Keratinocyte (primary cell): ENCODE measurements around the gene DCLK2. TPM values are rescaled to one million over a fixed set of nuclear protein-coding genes. Genes with fewer than 3 reads are reported as not detected.
"Not testable (repeated sequence)": the region's sequence is repeated elsewhere in the genome, so short reads cannot be mapped to it uniquely, and the experiment has no call there.

Source experiments
- DNase-seq: peaks from one replicate; pipeline ENCODE4 v3.0.0-alpha.2; 2011; ENCODE audit warnings: low read depth, missing footprints, low spot score
- FAIRE-seq: peaks from 2 replicates; lab custom pipeline; 2011; peaks lifted over from hg19 to GRCh38; lab: Jason Lieb, UNC
- H2AFZ ChIP-seq: 2 replicates; pipeline ENCODE4 v1.6.0; 2012; ENCODE audit warnings: low read length, control low read depth, inconsistent platforms; ENCODE audit not compliant: control insufficient read depth
- H3K27ac ChIP-seq: 2 replicates; pipeline ENCODE4 v1.5.1; 2011; ENCODE audit warnings: low read length; ENCODE audit not compliant: control insufficient read depth, insufficient read depth
- H3K27me3 ChIP-seq: 3 replicates; pipeline ENCODE4 v1.6.0; 2011; ENCODE audit warnings: low read length; ENCODE audit not compliant: control insufficient read depth, insufficient read depth; ENCODE audit errors: extremely low read depth
- H3K36me3 ChIP-seq, 2 experiments: 2 replicates in 1 of 2; 3 replicates in 1 of 2; pipeline ENCODE4 v1.5.1; 2011; ENCODE audit warnings: low read length in 2 of 2, mild to moderate bottlenecking in 1 of 2; ENCODE audit not compliant: control insufficient read depth in 2 of 2, insufficient read depth in 2 of 2; ENCODE audit errors: extremely low read depth in 1 of 2
- H3K4me1 ChIP-seq: 3 replicates; pipeline ENCODE4 v1.5.1; 2011; ENCODE audit warnings: low read length; ENCODE audit not compliant: control insufficient read depth, insufficient read depth; ENCODE audit errors: extremely low read depth
- H3K4me2 ChIP-seq: 3 replicates; pipeline ENCODE4 v1.6.0; 2011; ENCODE audit warnings: low read depth, low read length; ENCODE audit not compliant: control insufficient read depth, insufficient read depth; ENCODE audit errors: extremely low read depth
- H3K4me3 ChIP-seq, 3 experiments: fragments of 200-600 bp in 1 of 3; sonication (generic) in 1 of 3; 2 replicates in 2 of 3; 3 replicates in 1 of 3; pipeline ENCODE4 v1.5.1; 2011 to 2016; ENCODE audit warnings: low read length in 3 of 3, mild to moderate bottlenecking in 3 of 3, control low read depth in 2 of 3, inconsistent platforms in 1 of 3, low read depth in 1 of 3, mixed read lengths in 1 of 3, mixed run types in 1 of 3, moderate library complexity in 1 of 3; ENCODE audit not compliant: control insufficient read depth in 2 of 3, insufficient read depth in 2 of 3; ENCODE audit errors: extremely low read depth in 1 of 3
- H3K79me2 ChIP-seq: 2 replicates; pipeline ENCODE4 v1.6.0; 2012; ENCODE audit warnings: low read length; ENCODE audit not compliant: control insufficient read depth, insufficient read depth
- H3K9ac ChIP-seq: 3 replicates; pipeline ENCODE4 v1.6.0; 2011; ENCODE audit warnings: low read length; ENCODE audit not compliant: control insufficient read depth, insufficient read depth; ENCODE audit errors: extremely low read depth
- H3K9me1 ChIP-seq: 3 replicates; pipeline ENCODE4 v1.6.0; 2011; ENCODE audit warnings: low read length; ENCODE audit not compliant: control insufficient read depth, insufficient read depth; ENCODE audit errors: extremely low read depth
- H3K9me3 ChIP-seq: 2 replicates; pipeline ENCODE4 v1.5.1; 2012; ENCODE audit warnings: low read depth, low read length; ENCODE audit not compliant: control insufficient read depth
- H4K20me1 ChIP-seq: 3 replicates; pipeline ENCODE4 v1.6.0; 2011; ENCODE audit warnings: low read length; ENCODE audit not compliant: control insufficient read depth, insufficient read depth; ENCODE audit errors: extremely low read depth
- CTCF ChIP-seq, 3 experiments: IDR thresholded peaks in 1 of 3; conservative IDR thresholded peaks in 1 of 3; optimal IDR thresholded peaks in 1 of 3; 2 replicates in 2 of 3; 3 replicates in 1 of 3; pipeline versions ENCODE3 to v1.5.1; 2011; ENCODE audit warnings: low read length in 3 of 3, mild to moderate bottlenecking in 3 of 3, moderate library complexity in 2 of 3, control low read depth in 1 of 3, inconsistent platforms in 1 of 3; ENCODE audit not compliant: insufficient read depth in 2 of 3; ENCODE audit errors: extremely low read depth in 1 of 3
- EZH2 ChIP-seq: IDR thresholded peaks from one replicate; pipeline ENCODE4 v1.6.1; 2012; ENCODE audit warnings: inconsistent platforms, mild to moderate bottlenecking, low read length, moderate library complexity
- dilution Hi-C: fragments of 300-500 bp; cut with MboI; formaldehyde crosslinking; loops from one replicate; pipeline ENCODE4 v1.7.0; 2020; ENCODE audit warnings: low sequenced_read_pairs; ENCODE audit not compliant: extremely low pct_ligation_motif_present
- polyA plus RNA-seq, 5 experiments: library from polyadenylated mRNA; depleted of rRNA in 3 of 5; stranded (reverse) in 3 of 5; stranded (forward) in 1 of 5; unstranded in 1 of 5; fragments of >200 nt; gene quantifications; 1 replicate in 1 of 5; 2 replicates in 3 of 5; 3 replicates in 1 of 5; pipeline versions ENCODE4 v1.2.1 to v1.2.3, GENCODE V29; 2011 to 2012; ENCODE audit warnings: missing spikeins in 2 of 5, low read depth in 1 of 5, low replicate concordance in 1 of 5

Gene DCLK2
- polyA plus RNA-seq, 1 donor (not counting 4 experiments of a cell fraction or from before 2014, with no cell fraction given), result 0.07 TPM

GRCh38 chr4:150161109-150161508 is 82.9 kb downstream of the DCLK2 start:
- Histone ChIP-seq H3K9me1 (no peaks in the 10 kb centered on the region), H3K9me3 (no peaks in the 10 kb centered on the region)

GRCh38 chr4:150162020-150162419 is 83.8 kb downstream of the DCLK2 start:
- dilution Hi-C loops, H3K79me2 ChIP-seq, H2AFZ ChIP-seq, FAIRE-seq, H3K27me3 ChIP-seq, H3K27ac ChIP-seq, H3K9me3 ChIP-seq, H4K20me1 ChIP-seq, H3K4me2 ChIP-seq, H3K4me1 ChIP-seq, H3K36me3 ChIP-seq, H3K9ac ChIP-seq, DNase-seq, H3K9me1 ChIP-seq, H3K4me3 ChIP-seq: not testable (repeated sequence)

More at GRCh38 chr4:150161109-150161508, 82.9 kb downstream of the DCLK2 start:
- no peak for TF ChIP-seq CTCF (optimal IDR thresholded peaks at IDR 0.05 in 1 of 3, IDR thresholded peaks at IDR 0.05 in 1 of 3, conservative IDR thresholded peaks at IDR 0.05 in 1 of 3; ENCODE audit: extremely low read depth in 1 of 3, insufficient read depth in 2 of 3, low read length in 3 of 3)
- Histone ChIP-seq H3K4me1 (peaks cover 5% of the 10 kb centered on the region), H3K4me3 (no peak overlapping the region), H3K79me2 (no peaks in the 10 kb centered on the region), H3K27me3 (no peaks in the 10 kb centered on the region), H3K36me3 (no peaks in the 10 kb centered on the region), H4K20me1 (no peaks in the 10 kb centered on the region), H3K9ac (no peak overlapping the region), H3K27ac (no peak overlapping the region), H3K4me2 (no peak overlapping the region), H2AFZ (no peak overlapping the region)
- dilution Hi-C loops, result no loop called here
- no peak for DNase-seq
- no peak for FAIRE-seq

- H4K20me1 ChIP-seq, result no peaks in the 10 kb centered on the region
- H3K9ac ChIP-seq, result no peak overlapping the region
- dilution Hi-C loops, result no loop called here
- no peaks in the 10 kb centered on the region for H3K9me3 ChIP-seq
- no peak for FAIRE-seq
- no peaks in the 10 kb centered on the region for H3K9me1 ChIP-seq
- no peaks in the 10 kb centered on the region for H3K79me2 ChIP-seq
- H2AFZ ChIP-seq, result no peak overlapping the region
- DNase-seq, result no peak
- no peak overlapping the region for H3K4me3 ChIP-seq
- H3K27me3 ChIP-seq, result no peaks in the 10 kb centered on the region
- H3K4me2 ChIP-seq, result no peak overlapping the region
- no peaks in the 10 kb centered on the region for H3K36me3 ChIP-seq
- no peak for TF ChIP-seq CTCF (optimal IDR thresholded peaks at IDR 0.05 in 1 of 3, IDR thresholded peaks at IDR 0.05 in 1 of 3, conservative IDR thresholded peaks at IDR 0.05 in 1 of 3; ENCODE audit: extremely low read depth in 1 of 3, insufficient read depth in 2 of 3, low read length in 3 of 3)
- no peak for TF ChIP-seq EZH2
- peaks cover 5% of the 10 kb centered on the region for H3K4me1 ChIP-seq
- H3K27ac ChIP-seq, result no peak overlapping the region
These were observed 85.8 kb downstream of the DCLK2 start for GRCh38 chr4:150164055-150164454.
